Ectodermal cell (in vitro differentiated cells): Measurements from ENCODE around the gene RHBG.
"Not testable (repeated sequence)": the region's sequence is repeated elsewhere in the genome, so short reads cannot be mapped to it uniquely, and the experiment has no call there.

Experiments used
- H3K27ac ChIP-seq: 2 replicates; pipeline ENCODE4 v1.7.0; 2013; ENCODE audit warnings: mild to moderate bottlenecking, low read depth, low read length; ENCODE audit not compliant: insufficient read depth, poor library complexity, severe bottlenecking
- H3K27me3 ChIP-seq: 2 replicates; pipeline ENCODE4 v1.7.0; 2013; ENCODE audit warnings: mild to moderate bottlenecking, low read length; ENCODE audit not compliant: insufficient read depth, control insufficient read depth, poor library complexity, severe bottlenecking
- H3K36me3 ChIP-seq: one replicate; pipeline ENCODE4 v1.7.0; 2013; ENCODE audit warnings: low read length; ENCODE audit not compliant: control insufficient read depth, insufficient read depth
- H3K4me1 ChIP-seq: one replicate; pipeline ENCODE4 v1.7.0; 2013; ENCODE audit warnings: low read length; ENCODE audit not compliant: control insufficient read depth, insufficient read depth
- H3K4me3 ChIP-seq: 2 replicates; pipeline ENCODE4 v1.7.0; 2013; ENCODE audit warnings: low read depth, low read length, control low read depth; ENCODE audit not compliant: insufficient read depth
- H3K9me3 ChIP-seq: 2 replicates; pipeline ENCODE4 v1.7.0; 2013; ENCODE audit warnings: mild to moderate bottlenecking, low read length, moderate library complexity; ENCODE audit not compliant: control insufficient read depth
- WGBS, 2 experiments: methylation state at CpG; one replicate each; pipeline ENCODE4 v1.1.7; 2013; ENCODE audit warnings: missing lambda C conversion rate in 2 of 2; 5-methylcytosine and 5-hydroxymethylcytosine counted together

RHBG gene

GRCh38 chr1:156359249-156359648 is 9.8 kb upstream of the RHBG start:
- H3K27ac ChIP-seq, result no peak overlapping the region
- no peaks in the 10 kb centered on the region for H3K9me3 ChIP-seq
- no peaks in the 10 kb centered on the region for H3K4me1 ChIP-seq
- H3K36me3 ChIP-seq, result no peaks in the 10 kb centered on the region
- peaks cover 25% of the 10 kb centered on the region for H3K27me3 ChIP-seq
- no peak overlapping the region for H3K4me3 ChIP-seq
- 88 to 92% methylated on average over 3 of the region's 3 CpGs for WGBS, 2 experiments

- Histone ChIP-seq H3K27ac (no peak overlapping the region), H3K27me3 (peaks cover 25% of the 10 kb centered on the region), H3K4me1 (no peaks in the 10 kb centered on the region), H3K4me3 (no peak overlapping the region), H3K36me3 (no peaks in the 10 kb centered on the region), H3K9me3 (no peaks in the 10 kb centered on the region)
- 39 to 40% methylated on average over 6 of the region's 6 CpGs for WGBS, 2 experiments
These were observed 9.0 kb upstream of the RHBG start for GRCh38 chr1:156359973-156360372.

- Histone ChIP-seq H3K27me3 (peaks cover 25% of the 10 kb centered on the region), H3K27ac (no peak overlapping the region), H3K4me3 (no peak overlapping the region), H3K36me3 (no peaks in the 10 kb centered on the region), H3K9me3 (no peaks in the 10 kb centered on the region), H3K4me1 (no peaks in the 10 kb centered on the region)
- 95 to 96% methylated on average over 11 of the region's 11 CpGs for WGBS, 2 experiments
These were observed 8.5 kb upstream of the RHBG start for GRCh38 chr1:156360534-156360933.

GRCh38 chr1:156365754-156366153 is 3.3 kb upstream of the RHBG start:
- peaks cover 39% of the 10 kb centered on the region for H3K27me3 ChIP-seq
- H3K27ac ChIP-seq, result no peak overlapping the region
- H3K36me3 ChIP-seq, result no peaks in the 10 kb centered on the region
- no peaks in the 10 kb centered on the region for H3K9me3 ChIP-seq
- H3K4me1 ChIP-seq, result peaks cover 7% of the 10 kb centered on the region
- no peak overlapping the region for H3K4me3 ChIP-seq

- Histone ChIP-seq H3K27ac (no peak overlapping the region), H3K36me3 (no peaks in the 10 kb centered on the region), H3K4me3 (no peak overlapping the region), H3K27me3 (peaks cover 47% of the 10 kb centered on the region), H3K9me3 (no peaks in the 10 kb centered on the region), H3K4me1 (peaks cover 7% of the 10 kb centered on the region)
- WGBS, 2 experiments, result 80 to 84% methylated on average over 5 of the region's 5 CpGs
These were observed 2.4 kb upstream of the RHBG start for GRCh38 chr1:156366378-156367166.

- Histone ChIP-seq H3K27ac (no peak overlapping the region), H3K36me3 (no peaks in the 10 kb centered on the region), H3K4me3 (no peak overlapping the region), H3K4me1 (peaks cover 7% of the 10 kb centered on the region), H3K9me3 (no peaks in the 10 kb centered on the region), H3K27me3 (peaks cover 57% of the 10 kb centered on the region)
- WGBS, 2 experiments, result 71 to 76% methylated on average over 9 of the region's 9 CpGs
These were observed 1.4 kb upstream of the RHBG start for GRCh38 chr1:156367383-156368156.

- no peaks in the 10 kb centered on the region for H3K36me3 ChIP-seq
- no peak overlapping the region for H3K27ac ChIP-seq
- H3K9me3 ChIP-seq, result no peaks in the 10 kb centered on the region
- peaks cover 63% of the 10 kb centered on the region for H3K27me3 ChIP-seq
- no peak overlapping the region for H3K4me3 ChIP-seq
- H3K4me1 ChIP-seq, result peaks cover 7% of the 10 kb centered on the region
- 91% methylated on average over 7 of the region's 7 CpGs for WGBS, 2 experiments
These were observed 803 bp upstream of the RHBG start for GRCh38 chr1:156368157-156368658.

- not testable (repeated sequence) for H3K9me3 ChIP-seq, H3K27ac ChIP-seq, H3K36me3 ChIP-seq, H3K4me3 ChIP-seq, H3K4me1 ChIP-seq
- peaks cover 73% of the 10 kb centered on the region for H3K27me3 ChIP-seq
- WGBS, 2 experiments, result 88% methylated on average over 10 of the region's 10 CpGs
These were observed 775 bp downstream of the RHBG start for GRCh38 chr1:156369685-156370286.

- Histone ChIP-seq H3K36me3 (no peaks in the 10 kb centered on the region), H3K27ac (no peak overlapping the region), H3K27me3 (peaks cover 73% of the 10 kb centered on the region), H3K9me3 (no peaks in the 10 kb centered on the region), H3K4me1 (peaks cover 7% of the 10 kb centered on the region), H3K4me3 (no peak overlapping the region)
- WGBS, 2 experiments, result 73 to 78% methylated on average over 7 of the region's 7 CpGs
These were observed 2.7 kb downstream of the RHBG start for GRCh38 chr1:156371553-156372264.

GRCh38 chr1:156372265-156372586 is 3.2 kb downstream of the RHBG start:
- H3K27me3 ChIP-seq, result peaks cover 69% of the 10 kb centered on the region

More at GRCh38 chr1:156372265-156372586, 3.2 kb downstream of the RHBG start:
- Histone ChIP-seq H3K9me3 (no peaks in the 10 kb centered on the region), H3K4me1 (peaks cover 3% of the 10 kb centered on the region), H3K4me3 (no peak overlapping the region), H3K36me3 (no peaks in the 10 kb centered on the region), H3K27ac (no peak overlapping the region)
